Subcutaneous adipose tissue (tissue), 4 donors: ENCODE measurements around the gene HIP1R. TPM values are rescaled to one million over a fixed set of nuclear protein-coding genes. Genes with fewer than 3 reads are reported as not detected.

Source experiments
- total RNA-seq, 4 donors: library from RNA; depleted of rRNA; stranded (reverse); fragments of >200 nt; gene quantifications; one replicate each; pipeline ENCODE4 v1.1.0, GENCODE V29; 2016
- TF ChIP-seq, protein P1 (sequence below): fragments of 450-650 bp; IDR thresholded peaks from one replicate; pipeline ENCODE4 v1.5.1; 2016; ENCODE audit warnings: low read depth, mild to moderate bottlenecking, control low read depth, antibody characterized with exemption, moderate library complexity

Gene HIP1R
- total RNA-seq, 4 donors from 2014 or later, result 13.4 to 70.3 (median 19.7) TPM

DNA sequence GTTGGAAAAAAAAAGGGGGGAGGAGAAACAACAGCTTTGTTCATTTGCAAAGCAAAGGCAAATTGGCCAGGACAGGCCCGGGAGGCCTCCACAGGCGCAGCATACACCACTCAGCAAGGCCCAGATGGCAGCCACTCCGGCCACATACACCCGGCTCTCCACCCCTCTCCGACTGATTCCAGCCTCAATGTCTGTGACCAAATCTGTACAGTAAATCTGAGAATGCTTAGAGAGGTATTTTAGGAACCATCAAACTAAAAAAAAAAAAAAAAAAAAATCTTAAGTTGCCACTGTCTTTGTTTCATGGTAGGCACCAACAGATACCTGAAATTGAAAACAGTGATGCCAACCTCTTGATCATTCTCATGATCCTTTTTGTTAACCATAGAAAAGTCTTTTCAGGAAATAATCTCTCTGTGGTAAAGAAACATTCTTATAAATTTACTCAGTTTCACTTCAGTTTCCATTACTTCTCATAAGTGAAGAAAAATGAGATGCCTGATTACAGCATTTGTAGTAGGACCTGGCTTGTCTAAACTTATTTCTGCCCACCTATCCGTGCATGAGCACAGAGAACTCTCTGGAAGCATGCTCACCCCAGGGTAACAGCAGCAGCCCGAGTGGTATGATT lies 40.4 kb downstream of the HIP1R start:
- TF ChIP-seq, protein P1, sequence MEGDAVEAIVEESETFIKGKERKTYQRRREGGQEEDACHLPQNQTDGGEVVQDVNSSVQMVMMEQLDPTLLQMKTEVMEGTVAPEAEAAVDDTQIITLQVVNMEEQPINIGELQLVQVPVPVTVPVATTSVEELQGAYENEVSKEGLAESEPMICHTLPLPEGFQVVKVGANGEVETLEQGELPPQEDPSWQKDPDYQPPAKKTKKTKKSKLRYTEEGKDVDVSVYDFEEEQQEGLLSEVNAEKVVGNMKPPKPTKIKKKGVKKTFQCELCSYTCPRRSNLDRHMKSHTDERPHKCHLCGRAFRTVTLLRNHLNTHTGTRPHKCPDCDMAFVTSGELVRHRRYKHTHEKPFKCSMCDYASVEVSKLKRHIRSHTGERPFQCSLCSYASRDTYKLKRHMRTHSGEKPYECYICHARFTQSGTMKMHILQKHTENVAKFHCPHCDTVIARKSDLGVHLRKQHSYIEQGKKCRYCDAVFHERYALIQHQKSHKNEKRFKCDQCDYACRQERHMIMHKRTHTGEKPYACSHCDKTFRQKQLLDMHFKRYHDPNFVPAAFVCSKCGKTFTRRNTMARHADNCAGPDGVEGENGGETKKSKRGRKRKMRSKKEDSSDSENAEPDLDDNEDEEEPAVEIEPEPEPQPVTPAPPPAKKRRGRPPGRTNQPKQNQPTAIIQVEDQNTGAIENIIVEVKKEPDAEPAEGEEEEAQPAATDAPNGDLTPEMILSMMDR, result no peak

DNA sequence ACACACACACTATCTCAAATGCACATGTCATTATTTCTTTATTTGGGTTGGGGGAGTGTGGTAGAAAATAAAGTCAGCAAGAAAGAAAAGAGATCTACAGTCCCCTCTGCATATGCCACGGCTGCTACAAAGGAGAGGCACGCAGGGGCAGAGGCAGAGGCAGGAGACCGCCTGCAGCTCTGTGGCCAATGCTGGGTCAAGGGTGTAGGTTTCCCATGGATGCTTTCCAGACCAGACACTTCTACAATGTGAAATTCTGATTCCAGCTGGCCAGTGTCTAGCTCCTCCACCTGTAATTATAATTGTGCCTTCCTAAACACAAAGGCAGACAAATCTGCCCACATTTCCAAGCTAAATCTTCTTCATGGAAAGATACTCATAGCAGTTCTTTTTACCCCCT lies 41.5 kb downstream of the HIP1R start:
- TF ChIP-seq, protein P1, result no peak

DNA sequence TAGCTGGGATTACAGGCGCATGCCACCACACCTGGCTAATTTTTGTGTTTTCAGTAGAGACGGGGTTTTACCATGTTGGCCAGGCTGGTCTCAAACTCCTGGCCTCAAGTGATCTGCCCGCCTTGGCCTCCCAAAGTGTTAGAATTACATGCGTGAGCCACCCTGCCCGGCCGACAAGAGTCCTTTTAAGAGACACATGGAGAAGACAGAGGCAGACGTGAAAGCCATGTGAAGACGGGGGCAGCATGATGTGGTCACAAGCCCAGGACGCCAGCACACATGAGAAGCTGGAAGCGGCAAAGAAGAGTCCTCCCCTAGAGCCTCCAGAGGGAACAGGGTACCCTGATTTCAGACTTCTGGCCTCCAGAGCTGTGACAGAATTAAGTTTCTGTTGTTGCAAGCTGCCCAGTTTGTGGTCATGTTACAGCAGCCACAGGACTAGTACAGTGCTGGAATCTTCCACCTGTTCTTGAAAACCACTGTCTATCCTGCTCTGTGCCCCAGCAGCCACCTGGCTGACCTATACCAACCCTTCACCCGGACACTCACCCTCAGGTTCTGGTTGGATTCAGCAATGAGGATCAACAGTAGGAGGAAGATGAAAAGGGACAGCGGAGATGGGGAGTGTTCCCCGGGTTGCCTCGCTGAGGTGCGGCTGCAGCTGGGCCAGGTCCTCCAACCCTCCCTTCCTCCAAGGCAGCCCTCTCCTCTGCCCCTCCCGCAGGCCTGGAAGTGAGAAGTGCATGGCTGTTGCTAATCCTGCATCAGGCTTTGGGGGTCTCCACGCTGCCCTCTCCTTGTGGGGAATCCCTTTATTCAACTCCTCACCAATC lies 43.7 kb downstream of the HIP1R start:
- TF ChIP-seq, protein P1, result no peak

DNA sequence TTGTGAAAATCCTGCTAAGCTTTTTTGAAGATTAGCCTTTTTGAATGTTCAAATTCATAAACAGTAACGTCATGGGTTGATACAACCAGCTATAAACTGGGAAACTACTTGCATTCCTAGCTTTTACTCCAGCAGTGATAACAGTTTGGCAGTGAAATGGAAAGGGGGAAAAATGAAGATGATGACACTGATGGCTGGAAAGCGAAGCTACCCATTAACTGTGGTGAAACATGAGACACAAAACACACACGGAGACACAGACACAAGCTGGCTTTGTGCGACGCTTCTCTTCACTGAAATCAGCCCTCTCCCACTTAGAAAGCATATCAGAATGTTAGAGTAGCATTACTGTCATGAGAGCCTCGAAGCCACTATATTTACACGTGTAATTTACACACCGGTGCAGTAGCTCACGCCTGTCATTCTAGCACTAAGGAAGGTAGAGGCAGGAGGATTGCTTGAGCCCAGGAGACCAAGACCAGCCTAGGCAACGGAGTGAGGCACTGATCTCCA lies 45.0 kb downstream of the HIP1R start:
- TF ChIP-seq, protein P1, result no peak

DNA sequence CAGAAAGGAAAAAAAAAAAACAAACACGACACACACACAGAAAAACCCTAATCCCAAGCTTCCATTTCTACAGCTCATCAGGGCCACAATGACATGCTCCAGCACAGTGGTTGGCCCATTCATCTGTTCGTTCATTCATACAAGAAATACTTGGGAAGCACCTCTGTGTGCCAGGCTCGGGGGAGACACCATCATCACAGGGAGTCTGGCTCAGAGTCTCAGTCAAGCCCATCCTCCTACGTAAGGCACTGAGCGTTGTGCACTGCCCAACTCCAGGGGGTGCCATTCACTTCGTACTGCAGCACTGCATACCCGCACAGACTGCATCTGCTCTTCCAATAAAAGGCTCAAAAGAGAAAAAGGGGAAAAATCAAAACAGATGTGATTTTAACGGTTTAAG lies 45.4 kb downstream of the HIP1R start:
- TF ChIP-seq, protein P1, result no peak

DNA sequence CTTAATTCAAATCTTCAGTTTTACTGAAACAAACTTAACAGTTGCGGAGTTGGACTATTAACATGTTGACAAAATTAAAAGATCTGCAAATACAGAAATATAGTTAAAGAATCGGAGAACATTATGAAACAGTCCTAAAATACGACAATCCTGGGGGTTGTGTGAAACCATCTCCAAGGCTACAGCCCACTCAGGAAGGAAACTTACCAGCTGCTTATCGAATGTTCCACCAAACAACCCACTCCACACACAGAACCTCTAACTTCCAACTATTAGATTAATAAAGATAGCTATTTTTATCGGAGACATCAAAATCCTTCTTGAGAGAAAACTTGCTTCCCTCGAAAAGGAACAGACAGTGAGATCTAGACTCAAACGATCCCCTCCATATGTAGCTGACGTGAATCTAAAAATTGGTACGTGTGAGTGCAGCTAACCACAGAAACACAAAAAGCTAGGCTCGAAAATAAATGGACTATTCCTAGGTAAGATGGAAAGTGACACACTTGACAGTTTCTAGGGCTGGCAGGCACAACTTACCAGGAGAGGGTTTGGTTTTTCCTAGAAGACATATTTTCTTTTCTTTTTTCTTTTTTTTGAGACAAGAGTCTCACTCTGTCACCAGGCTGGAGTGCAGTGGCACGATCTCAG lies 47.8 kb downstream of the HIP1R start:
- TF ChIP-seq, protein P1, result no peak
